Heart right ventricle (tissue), 16 donors: Measurements from ENCODE around the gene ITSN2. TPM values are rescaled to one million over a fixed set of nuclear protein-coding genes. Genes with fewer than 3 reads are reported as not detected.

Source experiments
- ATAC-seq, 8 donors: fragments of 200-7000 bp; cut with Tn5 transposase; one replicate each; pipeline ENCODE4 v1.9.1; 2020; ENCODE audit warnings: mild to moderate bottlenecking in 8 of 8, moderate library complexity in 8 of 8, moderate number of reproducible peaks in 1 of 8
- DNase-seq, 2 donors: peaks; one replicate each; pipeline ENCODE4 v3.0.0-alpha.2; 2020
- H3K27ac ChIP-seq, 10 donors: fragments of 200-600 bp; sonication (generic) in 2 of 10; one replicate each; pipeline versions ENCODE4 v1.5.0 to v1.8.0; 2020 to 2022; ENCODE audit warnings: mild to moderate bottlenecking in 3 of 10
- H3K27me3 ChIP-seq, 7 donors: fragments of 200-600 bp; one replicate each; pipeline ENCODE4 v1.8.0; 2021 to 2022; ENCODE audit warnings: mild to moderate bottlenecking in 2 of 7
- H3K36me3 ChIP-seq, 9 donors: fragments of 200-600 bp; sonication (generic) in 1 of 9; one replicate each; pipeline versions ENCODE4 v1.5.0 to v1.8.0; 2020 to 2022; ENCODE audit warnings: mild to moderate bottlenecking in 2 of 9
- H3K4me1 ChIP-seq, 9 donors: fragments of 200-600 bp; sonication (generic) in 1 of 9; one replicate each; pipeline versions ENCODE4 v1.5.0 to v1.8.0; 2020 to 2022; ENCODE audit warnings: mild to moderate bottlenecking in 4 of 9
- H3K4me3 ChIP-seq, 10 donors: fragments of 200-600 bp; sonication (generic) in 2 of 10; one replicate each; pipeline versions ENCODE4 v1.5.0 to v1.8.0; 2020 to 2022; ENCODE audit warnings: mild to moderate bottlenecking in 7 of 10, moderate library complexity in 2 of 10
- H3K9me3 ChIP-seq, 11 donors: fragments of 200-600 bp in 10 of 11; sonication (generic) in 2 of 11; one replicate each; pipeline versions ENCODE4 v1.5.0 to v1.8.0; 2013 to 2022; ENCODE audit warnings: mild to moderate bottlenecking in 2 of 11, control low read depth in 1 of 11, moderate library complexity in 1 of 11
- CTCF ChIP-seq, 9 donors: fragments of 200-600 bp; sonication (generic) in 2 of 9; IDR thresholded peaks; one replicate each; pipeline versions ENCODE4 v1.5.0 to v1.8.0; 2021 to 2022; ENCODE audit warnings: antibody characterized with exemption in 9 of 9, mild to moderate bottlenecking in 5 of 9, moderate library complexity in 1 of 9
- WGBS, 2 donors: extraction: QIAGEN DNeasy Blood & Tissue Kit; methylation state at CpG; one replicate each; pipeline ENCODE4 v1.1.7; 2013; ENCODE audit warnings: inconsistent platforms in 1 of 2; 5-methylcytosine and 5-hydroxymethylcytosine counted together
- intact Hi-C, 10 donors: fragments of 100-400 bp; cut with DNase I; formaldehyde crosslinking; loops; one replicate each; pipeline versions ENCODE4 v1.11.1 to v1.14.2; 2022
- polyA plus RNA-seq, 2 donors: library from polyadenylated mRNA; stranded (reverse); fragments of 200-250 nt; gene quantifications; one replicate each; pipeline ENCODE4 v1.2.3, GENCODE V29; 2013
- total RNA-seq, 10 donors: library from RNA; stranded (reverse); fragmentation: NEBNext Ultra II Directional in 3 of 10; extraction: Animal tissue kit (Norgen Biotek cat#: 25700) in 3 of 10; gene quantifications; one replicate each; pipeline versions ENCODE4 v1.2.1 to v1.2.4, GENCODE V29; 2021 to 2023
- donor health status: Arrhythmogenic right ventricular cardiomyopathy.
- donor health status: ischemic (EF 13 %, LVEDD 7.1; RV severe dilation, severe dysfunction).
- donor health status: healthy with polysubstance abuse.
- donor health status: DM: no; HTN: yes; CAD: no.
- donor health status: DM: no; HTN: no; CAD: no.
- donor health status: ischemic (EF 25% LVEDD 6.9; RV normal size, moderate dysfunction).
- donor health status: ischemic (EF 25% LVEDD 5.7; RV mildly dilated, moderate dysfunction).
- donor health status: healthy.
- donor health status: DM: yes; HTN: yes; CAD: no.
- donor health status: Ischemic cardiomyopathy.
- donor health status: ischemic (EF 35%, LVEDD 5.7; RV mildly dilated, moderate dysfunction).
- donor health status: nonischemic (EF 11% LVEDD 7.7; RV severe dilation, severe dysfunction).
- donor health status: DM: yes; HTN: yes; CAD: no.
- donor health status: PGD.
- donor health status: ischemic (EF 29% LVEDD 5.4; RV normal size, mild dysfunction).
- donor health status: nonischemic (EF 23%, LVEDD 6.1; RV moderate dilation, normal function).

The ITSN2 gene
- total and polyA plus RNA-seq, 12 donors: 16.8 to 49.8 (median 38.2) TPM

- Histone ChIP-seq H3K27me3 (no peaks in the 10 kb centered on the region), H3K4me1 (peaks cover 0 to 28% (median 9%) of the 10 kb centered on the region in 9 donors), H3K36me3 (peaks cover 0 to 95% (median 47%) of the 10 kb centered on the region in 9 donors), H3K27ac (peak overlapping the region in 1 of 10 donors; percentile 1), H3K9me3 (no peaks in the 10 kb centered on the region), H3K4me3 (no peak overlapping the region)
- DNase-seq: no peak
- ATAC-seq: peak in 2 of 8 donors; percentile 28 to 30
- intact Hi-C loops: no loop called here
- TF ChIP-seq CTCF (IDR thresholded peaks at IDR 0.05): no peak
- WGBS, 2 donors: 91 to 96% methylated on average over 2 of the region's 2 CpGs
These were observed 88.1 kb downstream of the ITSN2 start for GRCh38 chr2:24272161-24272802.

GRCh38 chr2:24269265-24269664, 91.1 kb downstream of the ITSN2 start:
- no peak overlapping the region for H3K4me3 ChIP-seq
- no peak for DNase-seq
- WGBS, 2 donors: 97 to 99% methylated on average over 3 of the region's 3 CpGs
- no peak for ATAC-seq
- no peak overlapping the region for H3K27ac ChIP-seq
- H3K9me3 ChIP-seq: no peaks in the 10 kb centered on the region
- H3K4me1 ChIP-seq: peaks cover 0 to 17% (median 9%) of the 10 kb centered on the region in 9 donors
- no peaks in the 10 kb centered on the region for H3K27me3 ChIP-seq
- H3K36me3 ChIP-seq: peaks cover 0 to 100% (median 36%) of the 10 kb centered on the region in 9 donors
- no peak for TF ChIP-seq CTCF (IDR thresholded peaks at IDR 0.05)
- intact Hi-C loops: no loop called here

GRCh38 chr2:24265212-24265611, 95.1 kb downstream of the ITSN2 start:
- no peaks in the 10 kb centered on the region for H3K9me3 ChIP-seq
- no peaks in the 10 kb centered on the region for H3K27me3 ChIP-seq
- intact Hi-C loops: no loop called here
- H3K4me3 ChIP-seq: no peak overlapping the region
- H3K36me3 ChIP-seq: peaks cover 0 to 97% (median 23%) of the 10 kb centered on the region in 9 donors
- no peak for TF ChIP-seq CTCF (IDR thresholded peaks at IDR 0.05)
- ATAC-seq: no peak
- no peak overlapping the region for H3K27ac ChIP-seq
- H3K4me1 ChIP-seq: peaks cover 0 to 12% (median 0%) of the 10 kb centered on the region in 9 donors
- 96 to 97% methylated on average over 2 of the region's 2 CpGs for WGBS, 2 donors
- DNase-seq: no peak

- Histone ChIP-seq H3K36me3 (peaks cover 0 to 97% (median 26%) of the 10 kb centered on the region in 9 donors), H3K9me3 (no peaks in the 10 kb centered on the region), H3K27me3 (no peaks in the 10 kb centered on the region), H3K27ac (peak overlapping the region in 1 of 10 donors; percentile 8), H3K4me1 (peaks cover 0 to 19% (median 6%) of the 10 kb centered on the region in 9 donors), H3K4me3 (no peak overlapping the region)
- intact Hi-C loops: no loop called here
- no peak for DNase-seq
- TF ChIP-seq CTCF (IDR thresholded peaks at IDR 0.05): no peak
- WGBS, 2 donors: 60 to 68% methylated on average over 1 of the region's 1 CpG
- no peak for ATAC-seq
These were observed 97.8 kb downstream of the ITSN2 start for GRCh38 chr2:24262421-24262970.
